Sigmoid colon (tissue), 7 donors: Measurements from ENCODE around the gene FAM185A. TPM values are rescaled to one million over a fixed set of nuclear protein-coding genes. Genes with fewer than 3 reads are reported as not detected.
"Not testable (repeated sequence)": the region's sequence is repeated elsewhere in the genome, so short reads cannot be mapped to it uniquely, and the experiment has no call there.

Experiments
- DNase-seq: peaks from one replicate; pipeline ENCODE4 v3.0.0-alpha.2; 2019
- H3K27ac ChIP-seq, 4 donors: fragments of 200-600 bp; sonication (generic); one replicate each; pipeline ENCODE4 v1.5.1; 2016 to 2019; ENCODE audit warnings: mild to moderate bottlenecking in 1 of 4
- H3K27me3 ChIP-seq, 3 donors: fragments of 200-600 bp; sonication (generic); one replicate each; pipeline ENCODE4 v1.5.1; 2019; ENCODE audit warnings: mild to moderate bottlenecking in 1 of 3
- H3K36me3 ChIP-seq, 4 donors: fragments of 200-600 bp; sonication (generic); one replicate each; pipeline ENCODE4 v1.5.1; 2016 to 2019
- H3K4me1 ChIP-seq, 4 donors: fragments of 200-600 bp; sonication (generic); one replicate each; pipeline ENCODE4 v1.5.1; 2017 to 2019
- H3K4me3 ChIP-seq, 4 donors: fragments of 200-600 bp; sonication (generic); one replicate each; pipeline ENCODE4 v1.5.1; 2017 to 2019; ENCODE audit warnings: mild to moderate bottlenecking in 2 of 4, moderate library complexity in 1 of 4
- H3K9me3 ChIP-seq, 4 donors: fragments of 200-600 bp in 3 of 4; sonication (generic) in 3 of 4; one replicate each; pipeline versions ENCODE4 v1.5.1 to v1.6.1; 2013 to 2019
- CTCF ChIP-seq, 4 experiments: fragments of 450-650 bp in 3 of 4; fragments of 200-600 bp in 1 of 4; IDR thresholded peaks; one replicate each; pipeline ENCODE4 v1.5.1; 2016 to 2019; ENCODE audit warnings: antibody characterized with exemption in 4 of 4, mild to moderate bottlenecking in 3 of 4, moderate library complexity in 2 of 4
- EP300 ChIP-seq, 4 donors: sonication (generic); formaldehyde crosslinking; IDR thresholded peaks; one replicate each; pipeline ENCODE4 v1.6.1; 2017; ENCODE audit warnings: antibody characterized with exemption in 4 of 4
- POLR2A ChIP-seq, 2 donors: fragments of 450-650 bp; IDR thresholded peaks; one replicate each; pipeline ENCODE4 v1.6.1; 2016; ENCODE audit warnings: antibody characterized with exemption in 2 of 2, mild to moderate bottlenecking in 2 of 2, moderate library complexity in 2 of 2
- POLR2AphosphoS5 ChIP-seq, 4 donors: sonication (generic); formaldehyde crosslinking; IDR thresholded peaks; one replicate each; pipeline ENCODE4 v1.6.1; 2017; ENCODE audit warnings: antibody characterized with exemption in 4 of 4
- WGBS, 2 donors: extraction: QIAGEN DNeasy Blood & Tissue Kit; methylation state at CpG; one replicate each; pipeline ENCODE4 v1.1.7; 2013; 5-methylcytosine and 5-hydroxymethylcytosine counted together
- intact Hi-C: fragments of 100-400 bp; cut with DNase I; formaldehyde crosslinking; loops from one replicate; pipeline ENCODE4 v1.15.1; 2023
- polyA plus RNA-seq, 3 donors: library from polyadenylated mRNA; stranded (reverse); fragments of 200-250 nt; gene quantifications; one replicate each; pipeline ENCODE4 v1.2.3, GENCODE V29; 2013
- total RNA-seq, 4 donors: library from RNA; depleted of rRNA; stranded (reverse); fragments of >200 nt; gene quantifications; one replicate each; pipeline ENCODE4 v1.1.0, GENCODE V29; 2016
- donor health status: healthy with polysubstance abuse.
- donor health status: Bipolar disorder and iron deficiency.
- donor health status: healthy.

Gene FAM185A
- total and polyA plus RNA-seq, 7 donors = 4.8 to 17.5 (median 14.8) TPM

GRCh38 chr7:102836191-102836919 lies 87.6 kb downstream of the FAM185A start:
- peak overlapping the region in 1 of 4 donors; percentile 1 for H3K27ac ChIP-seq
- 82 to 88% methylated on average over 6 of the region's 6 CpGs for WGBS, 2 donors
- TF ChIP-seq POLR2AphosphoS5 (IDR thresholded peaks at IDR 0.05) (no peak), CTCF (IDR thresholded peaks at IDR 0.05) (no peak), EP300 (IDR thresholded peaks at IDR 0.05) (no peak), POLR2A (IDR thresholded peaks at IDR 0.05) (no peak)
- no peak for DNase-seq
- peaks cover 0 to 5% (median 0%) of the 10 kb centered on the region in 4 donors for H3K36me3 ChIP-seq
- no peaks in the 10 kb centered on the region for H3K9me3 ChIP-seq
- intact Hi-C loops = no loop called here
- no peaks in the 10 kb centered on the region for H3K27me3 ChIP-seq
- H3K4me1 ChIP-seq = no peaks in the 10 kb centered on the region
- H3K4me3 ChIP-seq = no peak overlapping the region

GRCh38 chr7:102836977-102837376 lies 88.2 kb downstream of the FAM185A start:
- H3K27ac ChIP-seq = peak overlapping the region in 1 of 4 donors; percentile 1
- H3K27me3 ChIP-seq = no peaks in the 10 kb centered on the region
- no peaks in the 10 kb centered on the region for H3K9me3 ChIP-seq
- peaks cover 0 to 5% (median 0%) of the 10 kb centered on the region in 4 donors for H3K36me3 ChIP-seq
- no peak for DNase-seq
- TF ChIP-seq POLR2A (IDR thresholded peaks at IDR 0.05) (no peak), CTCF (IDR thresholded peaks at IDR 0.05) (no peak), EP300 (IDR thresholded peaks at IDR 0.05) (no peak), POLR2AphosphoS5 (IDR thresholded peaks at IDR 0.05) (no peak)
- intact Hi-C loops = no loop called here
- no peak overlapping the region for H3K4me3 ChIP-seq
- H3K4me1 ChIP-seq = no peaks in the 10 kb centered on the region
- 95 to 98% methylated on average over 1 of the region's 1 CpG for WGBS, 2 donors

GRCh38 chr7:102837802-102838201 lies 89.0 kb downstream of the FAM185A start:
- Histone ChIP-seq H3K9me3 (no peaks in the 10 kb centered on the region), H3K36me3 (peaks cover 0 to 5% (median 0%) of the 10 kb centered on the region in 4 donors), H3K27ac (no peak overlapping the region), H3K4me1 (no peaks in the 10 kb centered on the region), H3K27me3 (no peaks in the 10 kb centered on the region), H3K4me3 (no peak overlapping the region)
- DNase-seq = no peak
- TF ChIP-seq POLR2A (IDR thresholded peaks at IDR 0.05) (no peak), CTCF (IDR thresholded peaks at IDR 0.05) (no peak), POLR2AphosphoS5 (IDR thresholded peaks at IDR 0.05) (no peak), EP300 (IDR thresholded peaks at IDR 0.05) (no peak)
- intact Hi-C loops = no loop called here
- 87 to 91% methylated on average over 3 of the region's 3 CpGs for WGBS, 2 donors

GRCh38 chr7:102838572-102839101 lies 89.8 kb downstream of the FAM185A start:
- DNase-seq, H3K27me3 ChIP-seq, H3K9me3 ChIP-seq, H3K36me3 ChIP-seq, H3K4me3 ChIP-seq, H3K27ac ChIP-seq, H3K4me1 ChIP-seq, intact Hi-C loops: not testable (repeated sequence)
- 86 to 92% methylated on average over 10 of the region's 10 CpGs for WGBS, 2 donors

GRCh38 chr7:102840404-102840803 lies 91.6 kb downstream of the FAM185A start:
- DNase-seq = no peak
- H3K27me3 ChIP-seq = no peaks in the 10 kb centered on the region
- TF ChIP-seq EP300 (IDR thresholded peaks at IDR 0.05) (no peak), CTCF (IDR thresholded peaks at IDR 0.05) (no peak), POLR2AphosphoS5 (IDR thresholded peaks at IDR 0.05) (no peak), POLR2A (IDR thresholded peaks at IDR 0.05) (no peak)
- H3K36me3 ChIP-seq = peaks cover 0 to 5% (median 0%) of the 10 kb centered on the region in 4 donors
- H3K4me1 ChIP-seq = no peaks in the 10 kb centered on the region
- WGBS, 2 donors = 96 to 97% methylated on average over 3 of the region's 3 CpGs
- intact Hi-C loops = no loop called here
- H3K4me3 ChIP-seq = no peak overlapping the region
- no peaks in the 10 kb centered on the region for H3K9me3 ChIP-seq
- H3K27ac ChIP-seq = no peak overlapping the region
